Measurements from ENCODE around the gene CELF1.

GRCh38 chr11:47441421-47441820 lies 111.5 kb downstream of the CELF1 start:
- TF ChIP-seq YY1 (IDR thresholded peaks at IDR 0.05; ENCODE audit: insufficient read depth, insufficient read length) (no peak), ZNF274 (IDR thresholded peaks at IDR 0.05; ENCODE audit: low read depth, low read length) (no peak)

All from NT2/D1 (cell line).